Stimulated activated CD8-positive, alpha-beta memory T cell treated with anti-CD3 and anti-CD28 coated beads, Interleukin-7, amount 100 ng/mL, for 24 hours (primary cell): Measurements from ENCODE around the gene WWC2.
"Not testable (repeated sequence)": the region's sequence is repeated elsewhere in the genome, so short reads cannot be mapped to it uniquely, and the experiment has no call there.

ENCODE experiments used
- DNase-seq: peaks from one replicate; pipeline ENCODE4 v3.0.0-alpha.2; 2020; ENCODE audit warnings: low read depth

WWC2 gene

DNA sequence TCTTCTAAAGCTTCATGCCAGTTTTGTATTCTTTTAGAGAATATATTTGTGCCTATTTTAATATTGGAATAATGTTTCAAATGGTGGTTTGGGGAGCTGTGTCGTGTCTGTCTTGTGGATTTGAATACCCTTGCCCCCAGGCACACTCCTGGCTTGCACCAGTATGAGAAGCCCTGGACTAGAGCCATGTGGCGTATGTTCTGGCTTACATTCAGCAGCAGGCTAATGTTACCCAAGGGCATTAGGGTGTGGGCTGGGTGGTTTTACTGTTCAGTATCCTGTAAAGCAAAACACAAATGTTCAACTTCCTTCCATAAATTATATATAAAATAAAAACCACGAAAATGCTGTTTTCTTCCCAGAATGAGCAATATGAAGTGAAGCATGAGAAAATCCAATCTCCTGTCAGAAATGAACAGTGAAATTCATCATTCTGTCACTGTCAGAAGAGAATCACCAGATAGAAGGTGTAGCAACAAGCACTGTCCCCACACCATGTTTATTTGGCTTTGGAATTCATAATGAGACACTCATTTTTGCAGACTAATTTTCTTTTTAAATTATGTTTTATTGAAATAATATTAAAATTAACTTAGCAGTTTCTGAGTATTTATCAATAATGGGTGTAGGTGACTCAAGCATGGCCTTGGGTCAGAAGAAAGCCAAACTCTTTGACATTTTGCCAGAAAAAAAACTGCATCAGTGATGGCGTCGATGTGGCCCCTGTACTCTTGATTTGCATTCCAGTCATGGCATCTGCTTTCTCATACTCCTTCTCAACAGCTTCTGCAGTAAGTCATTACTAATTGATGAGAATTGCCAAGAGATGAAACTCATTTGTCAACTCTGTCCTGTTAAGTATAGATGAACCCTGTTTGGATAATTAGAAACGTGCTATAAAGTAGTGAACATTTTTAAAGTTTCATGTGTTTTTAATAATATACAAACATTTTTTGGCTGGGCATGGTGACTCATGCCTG is 43.8 kb downstream of the WWC2 start:
- DNase-seq, result no peak

- DNase-seq, result no peak
These were observed 45.7 kb downstream of the WWC2 start for GRCh38 chr4:183144787-183145186.

DNA sequence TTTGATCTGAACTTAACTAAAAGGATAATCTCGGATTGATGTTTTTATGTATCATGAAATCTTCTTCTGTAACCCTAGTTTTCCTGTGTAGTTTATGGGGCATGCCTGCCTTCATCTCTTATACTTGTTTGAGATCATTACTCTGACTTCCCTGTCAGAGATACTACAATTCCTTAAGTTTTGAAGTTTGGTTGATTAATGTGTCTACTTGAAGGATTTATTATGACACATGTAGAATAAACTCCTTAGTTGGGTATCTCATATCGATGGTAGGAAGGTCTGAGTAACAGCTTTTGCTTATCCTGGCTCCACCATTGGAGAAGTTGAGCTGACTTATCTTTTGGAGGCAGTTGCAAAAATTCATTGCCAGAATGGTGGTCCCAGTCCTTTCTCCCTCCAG is 46.7 kb downstream of the WWC2 start:
- no peak for DNase-seq

- no peak for DNase-seq
These were observed 47.4 kb downstream of the WWC2 start for GRCh38 chr4:183146478-183146877.

DNA sequence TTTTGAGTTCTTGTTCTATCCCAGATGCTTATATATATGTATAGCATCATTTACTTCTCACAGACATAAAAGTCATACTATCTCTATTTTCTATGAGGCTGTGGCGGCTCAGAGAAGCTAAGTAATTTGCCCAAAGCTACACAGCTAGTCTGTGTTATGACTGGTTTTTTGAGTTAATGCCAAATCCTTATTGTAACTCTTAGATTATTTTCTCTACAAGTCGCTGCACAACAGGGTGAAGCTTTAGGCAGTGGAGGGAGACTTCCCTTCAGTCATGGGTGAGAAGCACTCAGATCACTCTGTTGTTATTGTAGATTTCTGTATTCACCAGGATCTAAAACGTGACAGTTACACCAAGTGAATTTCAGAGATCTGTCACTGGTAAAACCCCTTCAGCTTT is 48.1 kb downstream of the WWC2 start:
- no peak for DNase-seq

- DNase-seq, result no peak
These were observed 48.9 kb downstream of the WWC2 start for GRCh38 chr4:183147983-183148382.

DNA sequence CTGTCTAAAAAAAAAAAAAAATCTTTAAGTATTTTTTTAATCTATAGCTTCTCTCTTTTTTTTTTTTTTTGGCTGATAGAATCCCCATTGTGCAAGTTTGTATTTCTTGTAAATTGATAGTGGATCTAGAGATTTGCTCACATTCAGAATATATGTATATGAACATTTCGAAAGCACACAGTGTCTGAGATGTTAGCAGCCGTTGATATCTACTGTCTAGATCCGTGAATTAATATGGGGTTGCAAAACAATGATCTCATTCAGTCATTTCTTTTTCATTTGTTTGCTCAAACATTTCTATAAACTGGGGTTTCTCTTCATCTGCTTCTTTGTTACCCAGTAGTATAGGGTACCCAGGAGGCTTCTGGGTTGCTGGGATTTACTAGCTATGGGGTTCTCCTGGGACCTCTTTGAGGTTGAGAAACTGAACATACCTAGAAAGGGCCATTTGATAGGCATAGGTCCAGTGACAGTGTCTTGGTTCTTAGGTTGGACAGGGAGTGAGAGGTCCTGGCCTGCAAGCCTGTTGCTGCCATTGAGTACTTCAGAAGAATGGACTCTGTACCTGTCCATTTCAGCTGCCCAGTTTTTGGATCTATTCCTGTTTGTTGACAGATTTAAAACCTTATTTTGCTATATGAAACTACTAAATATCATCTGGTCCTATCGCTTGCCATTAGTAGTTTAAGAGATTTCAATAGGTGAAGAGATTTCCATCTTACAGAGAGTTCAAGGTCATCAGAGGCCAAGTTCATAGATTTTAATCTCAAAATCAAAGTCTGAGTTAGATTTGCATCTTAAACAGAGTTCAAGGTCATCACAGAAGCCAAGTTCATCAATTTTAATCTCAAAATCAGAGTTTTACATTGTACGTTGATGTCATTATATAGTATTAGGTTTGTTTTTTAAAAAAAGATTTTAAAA is 50.8 kb downstream of the WWC2 start:
- no peak for DNase-seq

- DNase-seq, result not testable (repeated sequence)
These were observed 51.6 kb downstream of the WWC2 start for GRCh38 chr4:183150664-183151063.

GRCh38 chr4:183152232-183152631 is 53.2 kb downstream of the WWC2 start:
- not testable (repeated sequence) for DNase-seq

GRCh38 chr4:183153190-183153916 is 54.3 kb downstream of the WWC2 start:
- DNase-seq, result no peak

- DNase-seq, result no peak
These were observed 55.8 kb downstream of the WWC2 start for GRCh38 chr4:183154701-183155391.

- no peak for DNase-seq
These were observed 56.6 kb downstream of the WWC2 start for GRCh38 chr4:183155450-183156184.

DNA sequence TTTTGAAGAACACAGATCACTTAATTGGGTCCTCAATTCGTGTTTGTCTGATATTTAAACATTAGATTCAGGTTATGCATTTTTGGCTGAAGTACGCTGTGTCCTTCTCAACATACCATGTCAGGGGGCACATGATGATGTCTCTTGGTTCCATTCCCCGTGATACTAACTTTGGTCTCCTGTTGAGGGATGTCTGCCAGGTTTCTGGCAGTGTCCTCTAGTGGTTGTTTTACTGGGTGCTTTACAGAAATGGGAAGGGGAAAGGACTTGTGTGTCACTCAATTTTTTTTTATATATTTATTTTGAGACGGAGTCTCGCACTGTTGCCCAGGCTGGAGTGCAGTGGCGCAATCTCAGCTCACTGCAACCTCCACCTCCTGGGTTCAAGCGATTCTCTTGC is 58.2 kb downstream of the WWC2 start:
- DNase-seq, result no peak

DNA sequence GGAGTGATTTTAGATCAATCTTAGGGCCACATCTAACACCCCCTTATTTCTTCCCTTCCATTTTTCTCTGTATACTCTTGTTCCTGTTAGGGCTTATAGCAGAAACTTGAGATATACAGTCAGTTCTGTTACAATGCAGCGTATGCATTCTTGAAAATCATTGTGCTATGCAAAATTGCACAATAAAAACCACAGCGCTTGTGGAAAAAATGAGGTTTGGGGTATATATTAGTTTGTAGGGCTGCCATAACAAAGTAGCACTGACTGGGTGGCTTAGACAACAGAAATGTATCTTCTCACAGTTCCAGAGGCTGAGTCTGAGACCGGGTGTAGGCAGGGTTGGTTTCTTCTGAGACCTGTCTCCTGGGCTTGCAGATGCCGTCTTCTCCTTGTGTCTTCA is 59.0 kb downstream of the WWC2 start:
- DNase-seq, result no peak

- DNase-seq, result no peak
These were observed 62.6 kb downstream of the WWC2 start for GRCh38 chr4:183161630-183162029.

DNA sequence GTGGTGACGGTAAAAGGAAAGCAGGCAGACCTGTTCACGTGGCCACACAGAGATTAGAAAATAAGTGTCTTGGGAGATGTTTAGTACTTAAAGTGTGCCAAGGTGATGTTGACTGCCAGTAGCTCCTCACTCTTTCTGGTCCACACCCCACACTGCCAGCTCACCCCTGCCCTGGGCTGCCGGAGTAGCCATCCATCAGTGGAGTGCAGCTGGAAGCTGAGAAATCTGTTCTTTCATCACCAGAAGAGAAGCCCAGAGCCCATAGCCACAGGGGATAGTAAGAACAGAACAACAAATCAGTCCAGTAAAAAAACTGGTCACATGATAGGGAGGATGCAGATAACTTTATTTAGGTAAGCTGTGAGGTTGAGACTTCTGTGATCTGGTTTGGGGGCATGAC is 64.1 kb downstream of the WWC2 start:
- DNase-seq, result no peak

- no peak for DNase-seq
These were observed 65.9 kb downstream of the WWC2 start for GRCh38 chr4:183164963-183165362.

DNA sequence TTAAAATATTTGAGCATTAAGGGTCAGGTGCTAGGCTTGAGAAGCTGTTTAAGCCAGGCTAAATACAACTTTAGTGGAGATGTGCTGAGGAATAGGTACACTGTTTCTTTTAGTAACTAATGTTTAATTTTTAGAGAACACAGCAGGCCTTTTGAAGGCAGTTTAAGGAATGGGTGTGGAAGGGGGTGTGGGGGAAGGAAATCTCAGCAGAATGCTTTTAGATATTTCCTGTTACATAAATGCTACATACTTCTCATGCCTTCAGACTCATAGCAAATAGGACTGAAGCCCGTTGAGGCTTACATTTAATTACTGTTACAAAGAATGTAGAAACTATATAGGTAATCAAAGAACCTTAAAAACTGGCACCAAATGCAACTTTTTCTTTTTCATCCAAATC is 66.3 kb downstream of the WWC2 start:
- no peak for DNase-seq

DNA sequence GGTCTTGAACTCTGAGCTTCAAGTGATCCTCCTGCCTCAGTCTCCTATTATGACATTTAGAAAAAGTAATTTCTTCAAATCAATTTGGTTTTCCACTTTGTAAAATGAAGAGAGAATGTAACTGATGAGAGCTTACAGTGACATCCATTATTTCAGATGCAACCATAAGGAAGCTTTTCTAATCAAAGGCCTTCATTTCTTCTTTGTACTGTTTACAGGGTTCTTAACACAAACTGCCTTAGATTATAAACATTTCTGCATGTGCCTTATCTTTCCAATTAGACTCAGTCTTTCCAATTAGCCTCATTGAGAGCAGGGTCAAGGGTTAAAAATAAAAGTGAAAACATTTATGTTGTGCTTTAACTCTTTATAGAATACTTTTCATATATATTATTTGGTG is 71.8 kb downstream of the WWC2 start:
- DNase-seq, result no peak

GRCh38 chr4:183171484-183172267 is 72.6 kb downstream of the WWC2 start:
- no peak for DNase-seq
